Measurements from ENCODE around the gene CACNA2D2. TPM values are rescaled to one million over a fixed set of nuclear protein-coding genes. Genes with fewer than 3 reads are reported as not detected.

Gene CACNA2D2
- total RNA-seq, 1 experiment from 2014 or later: 27.7 TPM

DNA sequence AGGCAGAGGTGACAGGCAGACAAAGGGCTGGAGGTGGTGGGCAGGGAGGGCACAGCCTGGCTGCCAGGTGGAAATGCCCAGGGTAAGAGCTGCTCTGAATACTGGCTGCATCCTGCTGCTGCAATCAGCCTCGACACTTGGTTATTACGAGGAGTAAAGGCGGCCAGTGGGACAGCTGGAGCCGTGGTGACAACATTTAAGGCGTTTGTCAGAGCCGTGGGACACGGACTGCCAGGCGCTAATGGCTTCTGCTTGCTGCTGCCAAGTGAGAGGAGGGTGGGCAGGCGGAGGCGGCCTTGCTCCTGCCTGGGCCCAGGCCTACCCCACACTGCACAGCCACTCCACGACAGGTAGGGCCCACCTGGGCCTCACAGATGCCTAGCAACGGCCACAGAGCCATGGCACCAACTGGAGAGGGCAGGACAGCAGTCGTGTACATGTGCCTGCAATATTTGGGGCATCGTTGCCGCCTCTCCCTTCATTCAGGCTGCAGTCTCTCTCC is 94.9 kb downstream of the CACNA2D2 start:
- no peak overlapping the region for H4K91ac ChIP-seq (ENCODE audit: insufficient read length, low read depth, low read length)
- no peak overlapping the region for H2BK20ac ChIP-seq (ENCODE audit: low read depth, low read length, poor library complexity, severe bottlenecking)
- H3K4me2 ChIP-seq (ENCODE audit: insufficient read depth, insufficient read length, low read length): no peak overlapping the region
- Mint-ChIP-seq H3K27ac (no peak overlapping the region; a peak in 1 of 7 replicates), H3K36me3 (ENCODE audit: insufficient read depth in 1 of 3, low read depth in 3 of 3) (no peaks in the 10 kb centered on the region), H3K4me1 (peaks cover 3 to 14% of the 10 kb centered on the region in 2 experiments; a peak in 3 of 4 replicates), H3K9me3 (no peaks in the 10 kb centered on the region; a peak in 1 of 5 replicates), H3K4me3 (no peak overlapping the region), H3K27me3 (ENCODE audit: low read depth) (peaks cover 10% of the 10 kb centered on the region)
- no peaks in the 10 kb centered on the region for H3K4me1 ChIP-seq (ENCODE audit: insufficient read depth, low read length)
- no peak overlapping the region for H3K23ac ChIP-seq (ENCODE audit: insufficient read length, low read depth, low read length)
- H3K79me1 ChIP-seq (ENCODE audit: insufficient read depth, low read depth, low read length, poor library complexity, severe bottlenecking): no peaks in the 10 kb centered on the region
- H4K5ac ChIP-seq (ENCODE audit: insufficient read length, low read depth, low read length): no peak overlapping the region
- no peak overlapping the region for H2BK5ac ChIP-seq (ENCODE audit: insufficient read length, low read length)
- no peak overlapping the region for H2BK15ac ChIP-seq (ENCODE audit: low read depth, low read length)
- TF ChIP-seq, protein P1, sequence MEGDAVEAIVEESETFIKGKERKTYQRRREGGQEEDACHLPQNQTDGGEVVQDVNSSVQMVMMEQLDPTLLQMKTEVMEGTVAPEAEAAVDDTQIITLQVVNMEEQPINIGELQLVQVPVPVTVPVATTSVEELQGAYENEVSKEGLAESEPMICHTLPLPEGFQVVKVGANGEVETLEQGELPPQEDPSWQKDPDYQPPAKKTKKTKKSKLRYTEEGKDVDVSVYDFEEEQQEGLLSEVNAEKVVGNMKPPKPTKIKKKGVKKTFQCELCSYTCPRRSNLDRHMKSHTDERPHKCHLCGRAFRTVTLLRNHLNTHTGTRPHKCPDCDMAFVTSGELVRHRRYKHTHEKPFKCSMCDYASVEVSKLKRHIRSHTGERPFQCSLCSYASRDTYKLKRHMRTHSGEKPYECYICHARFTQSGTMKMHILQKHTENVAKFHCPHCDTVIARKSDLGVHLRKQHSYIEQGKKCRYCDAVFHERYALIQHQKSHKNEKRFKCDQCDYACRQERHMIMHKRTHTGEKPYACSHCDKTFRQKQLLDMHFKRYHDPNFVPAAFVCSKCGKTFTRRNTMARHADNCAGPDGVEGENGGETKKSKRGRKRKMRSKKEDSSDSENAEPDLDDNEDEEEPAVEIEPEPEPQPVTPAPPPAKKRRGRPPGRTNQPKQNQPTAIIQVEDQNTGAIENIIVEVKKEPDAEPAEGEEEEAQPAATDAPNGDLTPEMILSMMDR (conservative IDR thresholded peaks at IDR 0.05): no peak
- no peak overlapping the region for H3K9ac ChIP-seq (ENCODE audit: extremely low read depth, insufficient read length, low read length)
- H3K27me3 ChIP-seq (ENCODE audit: insufficient read depth, low read length): no peaks in the 10 kb centered on the region
- no CpG with 5 or more reads among the region's 15 CpGs for WGBS (ENCODE audit: extremely low coverage, insufficient read length, low lambda C conversion rate)
- no peak overlapping the region for H2AFZ ChIP-seq (ENCODE audit: low read length)
- no peak overlapping the region for H2BK12ac ChIP-seq (ENCODE audit: insufficient read length, low read depth, low read length)
- no peak overlapping the region for H3T11ph ChIP-seq (ENCODE audit: low read length)
- no peaks in the 10 kb centered on the region for H3K23me2 ChIP-seq (ENCODE audit: insufficient read length, low read depth, low read length, poor library complexity, severe bottlenecking)
- H4K20me1 ChIP-seq (ENCODE audit: control insufficient read depth, insufficient read depth, insufficient read length): no peaks in the 10 kb centered on the region
- no peaks in the 10 kb centered on the region for H3K79me2 ChIP-seq (ENCODE audit: insufficient read depth, low read length)
- no peak overlapping the region for H3K27ac ChIP-seq (ENCODE audit: insufficient read length, low read depth, low read length)
- H3K4ac ChIP-seq (ENCODE audit: low read depth, low read length): no peak overlapping the region
- H3K18ac ChIP-seq (ENCODE audit: insufficient read length, low read depth, low read length): no peak overlapping the region
- no peaks in the 10 kb centered on the region for H3K9me3 ChIP-seq (ENCODE audit: control insufficient read depth, low read depth, low read length)
- H2BK120ac ChIP-seq (ENCODE audit: low read depth, low read length, poor library complexity, severe bottlenecking): no peak overlapping the region
- H3K14ac ChIP-seq (ENCODE audit: insufficient read depth, low read length): no peak overlapping the region
- no peak overlapping the region for H3K56ac ChIP-seq (ENCODE audit: insufficient read length, low read depth, low read length)
- H2AK5ac ChIP-seq (ENCODE audit: insufficient read length, low read length): no peak overlapping the region
- H4K8ac ChIP-seq (replicated peaks; ENCODE audit: insufficient read length, low read depth, low read length): no peak overlapping the region
- no peak for DNase-seq
